HG03066 (cell line): ENCODE measurements around the gene SHISA7.
"Not testable (repeated sequence)": the region's sequence is repeated elsewhere in the genome, so short reads cannot be mapped to it uniquely, and the experiment has no call there.

ENCODE experiments used
- ATAC-seq: cut with Tn5 transposase; IDR thresholded peaks from one replicate; pipeline ENCODE4 v1.9.1; 2021; ENCODE audit warnings: low read depth; ENCODE audit not compliant: unreplicated experiment

SHISA7 gene

GRCh38 chr19:55448175-55448490 is 5.0 kb upstream of the SHISA7 start:
- ATAC-seq: not testable (repeated sequence)

DNA sequence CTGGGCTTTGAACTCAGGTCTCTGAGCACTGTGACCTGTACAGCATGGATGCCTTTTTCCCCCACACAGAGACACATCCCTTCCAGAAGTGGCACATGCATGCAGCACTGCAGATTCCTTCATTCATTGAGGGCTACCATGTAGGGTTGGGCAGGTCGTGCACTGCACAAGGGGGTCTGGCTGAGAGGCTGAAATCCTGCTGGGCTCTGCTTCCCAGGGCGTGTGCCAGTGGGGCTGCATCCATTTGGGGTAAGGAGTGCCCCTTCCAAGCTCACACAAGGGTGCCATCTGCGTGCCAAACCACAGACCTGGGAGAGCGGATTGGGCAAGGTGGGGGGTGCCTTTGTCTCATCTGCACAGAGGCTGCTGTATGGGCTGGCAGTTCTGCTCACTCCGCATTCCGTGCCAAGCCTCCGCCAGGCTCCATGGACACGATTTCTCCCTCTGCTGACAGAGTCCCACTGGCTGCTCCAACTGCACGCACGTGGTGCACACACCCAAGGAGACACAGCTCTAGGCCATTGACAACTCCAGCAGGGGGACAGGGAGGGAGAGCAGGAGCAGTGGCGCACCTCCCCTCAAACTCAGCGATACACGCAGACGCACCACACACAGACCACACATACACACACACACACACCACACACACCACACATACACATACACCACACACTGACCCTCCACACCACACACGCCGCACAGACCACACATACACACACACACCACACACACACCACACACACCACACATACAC is 4.5 kb upstream of the SHISA7 start:
- no peak for ATAC-seq

DNA sequence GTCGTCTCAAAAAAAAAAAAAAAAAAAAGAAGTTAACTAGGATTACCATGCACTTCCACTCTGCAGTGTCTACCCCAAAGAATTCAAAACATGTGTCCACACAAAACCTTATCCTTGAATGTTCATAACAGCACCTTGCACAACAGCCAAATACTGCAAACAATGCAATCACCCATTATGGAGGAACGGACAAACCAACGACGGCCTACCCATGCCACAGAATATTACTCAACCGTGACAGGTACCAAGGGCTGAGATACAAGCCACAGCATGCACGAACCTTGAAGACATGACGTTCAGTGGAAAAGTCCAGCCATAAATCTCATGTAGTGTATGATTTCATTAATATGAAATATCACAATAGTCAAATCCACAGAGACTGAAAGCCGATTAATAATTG is 3.0 kb upstream of the SHISA7 start:
- no peak for ATAC-seq

- no peak for ATAC-seq
Observed at GRCh38 chr19:55444646-55445045, 1.5 kb upstream of the SHISA7 start.

DNA sequence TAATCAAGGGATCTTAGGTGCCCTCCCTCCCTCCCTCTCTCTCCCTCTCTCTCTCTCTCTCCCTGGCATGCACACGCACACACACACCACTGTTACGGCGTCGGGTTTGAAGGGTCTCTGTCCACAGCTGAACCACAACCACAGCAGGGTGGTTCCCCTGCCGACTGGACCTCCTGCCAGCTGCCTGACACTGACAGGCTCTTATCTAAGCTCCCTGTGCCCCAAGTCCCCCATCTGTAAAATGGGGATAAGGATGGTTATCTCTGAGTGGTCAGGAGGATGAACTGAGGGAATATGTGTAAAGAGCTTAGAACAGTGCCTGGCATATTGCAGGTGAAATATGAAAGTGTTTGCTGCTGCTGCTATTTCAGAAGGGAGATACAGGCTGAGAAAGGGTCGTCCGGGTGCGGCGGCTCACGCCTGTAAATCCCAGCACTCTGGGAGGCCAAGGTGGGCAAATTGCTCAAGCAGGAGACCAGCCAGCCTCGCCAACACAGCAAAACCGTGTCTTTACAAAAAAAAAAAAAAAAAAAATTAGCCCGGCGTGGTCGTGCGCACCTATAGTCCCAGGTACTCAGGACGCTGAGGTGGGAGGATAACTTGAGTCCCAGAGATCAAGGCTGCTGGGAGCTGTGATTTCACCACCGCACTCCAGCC is 852 bp upstream of the SHISA7 start:
- ATAC-seq: no peak

GRCh38 chr19:55442372-55442961 is 633 bp downstream of the SHISA7 start:
- no peak for ATAC-seq

- no peak for ATAC-seq
Observed at GRCh38 chr19:55441692-55442321, 1.3 kb downstream of the SHISA7 start.

- no peak for ATAC-seq
Observed at GRCh38 chr19:55441319-55441691, 1.8 kb downstream of the SHISA7 start.

GRCh38 chr19:55440411-55441105 is 2.5 kb downstream of the SHISA7 start:
- ATAC-seq: no peak

- no peak for ATAC-seq
Observed at GRCh38 chr19:55439052-55439451, 4.0 kb downstream of the SHISA7 start.

DNA sequence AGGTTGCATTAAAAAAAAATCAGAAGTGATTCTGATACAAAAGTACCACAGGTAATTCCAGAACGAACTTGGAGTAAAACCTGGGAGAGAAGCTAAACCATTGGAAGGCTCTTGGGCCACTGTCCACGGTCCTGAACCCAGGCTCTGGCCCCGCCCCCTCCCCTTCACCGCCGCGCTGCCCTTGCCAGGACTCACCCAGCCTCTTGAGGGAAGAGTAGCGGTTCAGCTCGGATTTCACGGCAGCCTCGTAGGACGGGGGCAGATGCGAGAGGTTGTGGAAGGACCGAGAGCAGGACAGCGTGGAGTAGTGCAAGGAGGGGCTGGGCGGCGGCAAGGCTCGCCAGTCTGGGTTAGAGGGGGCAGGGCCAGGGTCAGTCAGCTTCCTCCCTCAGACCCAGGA is 5.7 kb downstream of the SHISA7 start:
- ATAC-seq: no peak

DNA sequence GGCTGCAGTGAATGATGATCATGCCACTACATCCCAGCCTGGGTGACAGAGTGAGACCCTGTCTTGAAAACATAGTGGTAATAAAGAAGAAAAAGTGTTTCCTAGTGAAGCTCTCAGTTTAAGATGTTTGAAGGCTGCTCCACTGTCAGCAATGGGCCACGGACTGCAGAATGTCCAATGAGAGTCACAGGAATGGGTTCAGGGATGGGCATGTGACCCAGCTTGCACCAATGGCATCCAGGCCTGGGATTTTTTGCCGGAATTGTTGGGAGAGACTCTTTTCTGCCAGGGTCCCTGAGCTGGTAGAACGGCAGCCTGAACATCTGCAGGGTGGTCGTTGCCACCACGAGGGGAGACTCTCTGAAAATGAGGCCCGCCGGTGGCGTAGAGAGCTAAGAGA is 6.3 kb downstream of the SHISA7 start:
- ATAC-seq: no peak

- no peak for ATAC-seq
Observed at GRCh38 chr19:55435020-55435419, 8.1 kb downstream of the SHISA7 start.

DNA sequence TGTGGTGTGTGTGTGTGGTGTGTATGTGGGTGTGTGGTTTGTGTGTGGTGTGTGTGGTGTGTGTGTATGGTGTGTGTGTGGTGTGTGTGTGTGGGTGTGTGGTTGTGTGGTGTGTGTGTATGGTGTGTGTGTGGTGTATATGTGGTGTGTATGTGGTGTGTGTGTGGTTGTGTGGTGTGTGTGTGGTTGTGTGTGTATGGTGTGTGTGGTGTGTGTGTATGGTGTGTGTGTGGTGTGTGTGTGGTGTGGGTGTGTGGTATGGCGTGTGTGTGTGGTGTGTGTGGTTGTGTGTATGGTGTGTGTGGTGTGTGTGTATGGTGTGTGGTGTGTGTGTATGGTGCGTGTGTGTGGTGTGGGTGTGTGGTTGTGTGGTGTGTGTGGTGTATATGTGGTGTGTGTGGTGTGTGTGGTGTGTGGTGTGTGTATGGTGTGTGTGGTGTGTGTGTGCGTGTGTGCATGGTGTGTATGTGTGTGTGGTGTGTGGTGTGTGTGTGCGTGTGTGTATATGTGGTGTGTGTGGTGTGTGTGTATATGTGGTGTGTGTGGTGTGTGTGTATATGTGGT is 8.7 kb downstream of the SHISA7 start:
- ATAC-seq: no peak

- ATAC-seq: no peak
Observed at GRCh38 chr19:55433292-55433691, 9.8 kb downstream of the SHISA7 start.

DNA sequence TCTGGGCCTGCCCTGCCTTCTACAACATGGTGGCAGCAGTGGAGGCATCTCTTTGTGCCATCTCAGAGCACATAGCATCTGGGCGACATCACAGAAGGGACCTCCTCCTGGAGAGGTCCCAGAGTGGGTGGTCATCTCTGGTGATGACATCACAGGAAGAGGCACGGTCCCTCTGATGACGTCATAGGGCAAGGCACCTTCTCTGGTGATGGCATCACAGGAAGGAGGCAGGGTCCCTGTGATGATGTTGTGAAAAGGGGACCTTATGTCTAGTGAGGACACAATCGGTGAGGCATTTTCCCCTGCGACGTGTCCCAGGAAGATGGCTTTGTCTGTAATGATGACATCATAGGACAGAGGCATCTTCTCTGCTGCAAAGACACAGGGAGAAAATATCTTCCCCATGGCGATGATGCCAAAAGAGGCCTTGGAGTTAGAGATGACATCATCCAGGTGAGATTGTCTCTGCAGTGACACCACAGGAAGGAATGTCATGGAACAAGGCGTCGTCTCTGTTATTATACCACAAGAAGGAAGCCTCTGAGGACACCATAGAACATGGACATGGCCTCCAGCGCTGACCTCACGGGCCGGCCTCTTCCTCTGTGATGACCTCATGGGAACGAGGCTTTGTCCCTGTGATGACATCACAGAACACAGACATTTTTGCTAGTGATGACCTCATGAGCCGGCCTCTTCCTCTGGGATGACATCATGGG is 10.7 kb downstream of the SHISA7 start:
- ATAC-seq: no peak

- ATAC-seq: no peak
Observed at GRCh38 chr19:55431183-55431582, 11.9 kb downstream of the SHISA7 start.

GRCh38 chr19:55426042-55426441 is 17.1 kb downstream of the SHISA7 start:
- no peak for ATAC-seq

- ATAC-seq: no peak
Observed at GRCh38 chr19:55424518-55424917, 18.6 kb downstream of the SHISA7 start.
